ENCODE results near the gene RNASE8. TPM values are rescaled to one million over a fixed set of nuclear protein-coding genes. Genes with fewer than 3 reads are reported as not detected.
A peak's percentile ranks its signal among the peaks of the same experiment; 100 is the strongest.

The RNASE8 gene
- total RNA-seq, 1 experiment from 2014 or later: not detected

DNA sequence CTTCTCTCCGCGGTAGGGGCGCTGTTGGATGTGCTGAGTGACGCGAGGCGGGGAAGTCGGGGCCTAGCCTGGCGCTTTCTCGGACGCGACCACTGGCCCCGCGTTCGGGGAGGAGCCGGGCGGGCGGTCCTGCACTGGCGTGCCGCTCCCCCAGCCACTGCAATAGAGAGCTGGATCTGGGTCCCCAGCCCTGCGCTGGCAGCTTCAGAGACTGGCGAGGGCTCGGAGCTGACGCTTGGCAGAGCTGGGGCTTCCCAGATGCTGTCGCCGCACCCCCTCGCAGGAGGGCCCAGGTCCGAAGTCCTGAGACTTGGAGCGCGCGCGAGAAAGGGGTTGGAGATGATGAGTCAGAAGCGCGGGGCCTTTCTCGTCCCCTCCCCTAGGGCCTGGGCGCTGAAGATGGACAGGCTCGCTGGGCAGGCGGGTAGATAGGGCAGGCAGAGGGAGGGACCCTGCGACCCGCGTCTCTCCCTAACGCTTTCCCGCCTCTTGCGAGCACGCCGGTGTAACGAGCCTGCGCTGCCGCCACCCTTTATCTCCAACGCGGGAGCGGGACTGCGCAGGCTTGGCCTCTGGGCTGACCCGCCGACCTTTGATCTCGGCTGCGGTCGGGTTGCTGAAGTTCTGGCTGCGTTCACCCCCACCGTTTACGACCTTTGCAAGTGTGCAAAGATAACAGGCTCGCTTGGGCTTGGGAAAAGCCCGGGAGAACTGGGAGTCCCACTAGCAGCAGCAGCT, 46.3 kb downstream of the RNASE8 start (continued):
- TF ChIP-seq, protein P1, sequence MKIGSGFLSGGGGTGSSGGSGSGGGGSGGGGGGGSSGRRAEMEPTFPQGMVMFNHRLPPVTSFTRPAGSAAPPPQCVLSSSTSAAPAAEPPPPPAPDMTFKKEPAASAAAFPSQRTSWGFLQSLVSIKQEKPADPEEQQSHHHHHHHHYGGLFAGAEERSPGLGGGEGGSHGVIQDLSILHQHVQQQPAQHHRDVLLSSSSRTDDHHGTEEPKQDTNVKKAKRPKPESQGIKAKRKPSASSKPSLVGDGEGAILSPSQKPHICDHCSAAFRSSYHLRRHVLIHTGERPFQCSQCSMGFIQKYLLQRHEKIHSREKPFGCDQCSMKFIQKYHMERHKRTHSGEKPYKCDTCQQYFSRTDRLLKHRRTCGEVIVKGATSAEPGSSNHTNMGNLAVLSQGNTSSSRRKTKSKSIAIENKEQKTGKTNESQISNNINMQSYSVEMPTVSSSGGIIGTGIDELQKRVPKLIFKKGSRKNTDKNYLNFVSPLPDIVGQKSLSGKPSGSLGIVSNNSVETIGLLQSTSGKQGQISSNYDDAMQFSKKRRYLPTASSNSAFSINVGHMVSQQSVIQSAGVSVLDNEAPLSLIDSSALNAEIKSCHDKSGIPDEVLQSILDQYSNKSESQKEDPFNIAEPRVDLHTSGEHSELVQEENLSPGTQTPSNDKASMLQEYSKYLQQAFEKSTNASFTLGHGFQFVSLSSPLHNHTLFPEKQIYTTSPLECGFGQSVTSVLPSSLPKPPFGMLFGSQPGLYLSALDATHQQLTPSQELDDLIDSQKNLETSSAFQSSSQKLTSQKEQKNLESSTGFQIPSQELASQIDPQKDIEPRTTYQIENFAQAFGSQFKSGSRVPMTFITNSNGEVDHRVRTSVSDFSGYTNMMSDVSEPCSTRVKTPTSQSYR (CRISPR knock-in tag; IDR thresholded peaks at IDR 0.05): no peak
- TF ChIP-seq, protein P2, sequence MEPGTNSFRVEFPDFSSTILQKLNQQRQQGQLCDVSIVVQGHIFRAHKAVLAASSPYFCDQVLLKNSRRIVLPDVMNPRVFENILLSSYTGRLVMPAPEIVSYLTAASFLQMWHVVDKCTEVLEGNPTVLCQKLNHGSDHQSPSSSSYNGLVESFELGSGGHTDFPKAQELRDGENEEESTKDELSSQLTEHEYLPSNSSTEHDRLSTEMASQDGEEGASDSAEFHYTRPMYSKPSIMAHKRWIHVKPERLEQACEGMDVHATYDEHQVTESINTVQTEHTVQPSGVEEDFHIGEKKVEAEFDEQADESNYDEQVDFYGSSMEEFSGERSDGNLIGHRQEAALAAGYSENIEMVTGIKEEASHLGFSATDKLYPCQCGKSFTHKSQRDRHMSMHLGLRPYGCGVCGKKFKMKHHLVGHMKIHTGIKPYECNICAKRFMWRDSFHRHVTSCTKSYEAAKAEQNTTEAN (CRISPR knock-in tag; IDR thresholded peaks at IDR 0.05): peak; percentile 57; the same call in 1 of the 2 replicates
- TF ChIP-seq TEAD1 (CRISPR knock-in tag; IDR thresholded peaks at IDR 0.05) (peak; percentile 32), JUN (CRISPR knock-in tag; IDR thresholded peaks at IDR 0.05) (no peak), NR3C1 (CRISPR knock-in tag; conservative IDR thresholded peaks at IDR 0.05; ENCODE audit: low read depth) (no peak), MXD4 (CRISPR knock-in tag; IDR thresholded peaks at IDR 0.05; ENCODE audit: borderline replicate concordance) (no peak), SMAD4 (CRISPR knock-in tag; IDR thresholded peaks at IDR 0.05) (no peak), FOXJ3 (CRISPR knock-in tag; IDR thresholded peaks at IDR 0.05; ENCODE audit: borderline replicate concordance) (no peak), NFATC4 (CRISPR knock-in tag; IDR thresholded peaks at IDR 0.05) (no peak), ZNF232 (CRISPR knock-in tag; IDR thresholded peaks at IDR 0.05) (peak; percentile 28; the same call in 1 of the 2 replicates), HMGA2 (CRISPR knock-in tag; IDR thresholded peaks at IDR 0.05) (no peak; the same call in 1 of the 2 replicates), JAZF1 (CRISPR knock-in tag; IDR thresholded peaks at IDR 0.05) (no peak), SOX15 (CRISPR knock-in tag; IDR thresholded peaks at IDR 0.05) (no peak)
- TF ChIP-seq, protein P3, sequence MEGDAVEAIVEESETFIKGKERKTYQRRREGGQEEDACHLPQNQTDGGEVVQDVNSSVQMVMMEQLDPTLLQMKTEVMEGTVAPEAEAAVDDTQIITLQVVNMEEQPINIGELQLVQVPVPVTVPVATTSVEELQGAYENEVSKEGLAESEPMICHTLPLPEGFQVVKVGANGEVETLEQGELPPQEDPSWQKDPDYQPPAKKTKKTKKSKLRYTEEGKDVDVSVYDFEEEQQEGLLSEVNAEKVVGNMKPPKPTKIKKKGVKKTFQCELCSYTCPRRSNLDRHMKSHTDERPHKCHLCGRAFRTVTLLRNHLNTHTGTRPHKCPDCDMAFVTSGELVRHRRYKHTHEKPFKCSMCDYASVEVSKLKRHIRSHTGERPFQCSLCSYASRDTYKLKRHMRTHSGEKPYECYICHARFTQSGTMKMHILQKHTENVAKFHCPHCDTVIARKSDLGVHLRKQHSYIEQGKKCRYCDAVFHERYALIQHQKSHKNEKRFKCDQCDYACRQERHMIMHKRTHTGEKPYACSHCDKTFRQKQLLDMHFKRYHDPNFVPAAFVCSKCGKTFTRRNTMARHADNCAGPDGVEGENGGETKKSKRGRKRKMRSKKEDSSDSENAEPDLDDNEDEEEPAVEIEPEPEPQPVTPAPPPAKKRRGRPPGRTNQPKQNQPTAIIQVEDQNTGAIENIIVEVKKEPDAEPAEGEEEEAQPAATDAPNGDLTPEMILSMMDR (IDR thresholded peaks at IDR 0.05): peak; percentile 24; the same call in 1 of the 2 replicates
- TF ChIP-seq, protein P4, sequence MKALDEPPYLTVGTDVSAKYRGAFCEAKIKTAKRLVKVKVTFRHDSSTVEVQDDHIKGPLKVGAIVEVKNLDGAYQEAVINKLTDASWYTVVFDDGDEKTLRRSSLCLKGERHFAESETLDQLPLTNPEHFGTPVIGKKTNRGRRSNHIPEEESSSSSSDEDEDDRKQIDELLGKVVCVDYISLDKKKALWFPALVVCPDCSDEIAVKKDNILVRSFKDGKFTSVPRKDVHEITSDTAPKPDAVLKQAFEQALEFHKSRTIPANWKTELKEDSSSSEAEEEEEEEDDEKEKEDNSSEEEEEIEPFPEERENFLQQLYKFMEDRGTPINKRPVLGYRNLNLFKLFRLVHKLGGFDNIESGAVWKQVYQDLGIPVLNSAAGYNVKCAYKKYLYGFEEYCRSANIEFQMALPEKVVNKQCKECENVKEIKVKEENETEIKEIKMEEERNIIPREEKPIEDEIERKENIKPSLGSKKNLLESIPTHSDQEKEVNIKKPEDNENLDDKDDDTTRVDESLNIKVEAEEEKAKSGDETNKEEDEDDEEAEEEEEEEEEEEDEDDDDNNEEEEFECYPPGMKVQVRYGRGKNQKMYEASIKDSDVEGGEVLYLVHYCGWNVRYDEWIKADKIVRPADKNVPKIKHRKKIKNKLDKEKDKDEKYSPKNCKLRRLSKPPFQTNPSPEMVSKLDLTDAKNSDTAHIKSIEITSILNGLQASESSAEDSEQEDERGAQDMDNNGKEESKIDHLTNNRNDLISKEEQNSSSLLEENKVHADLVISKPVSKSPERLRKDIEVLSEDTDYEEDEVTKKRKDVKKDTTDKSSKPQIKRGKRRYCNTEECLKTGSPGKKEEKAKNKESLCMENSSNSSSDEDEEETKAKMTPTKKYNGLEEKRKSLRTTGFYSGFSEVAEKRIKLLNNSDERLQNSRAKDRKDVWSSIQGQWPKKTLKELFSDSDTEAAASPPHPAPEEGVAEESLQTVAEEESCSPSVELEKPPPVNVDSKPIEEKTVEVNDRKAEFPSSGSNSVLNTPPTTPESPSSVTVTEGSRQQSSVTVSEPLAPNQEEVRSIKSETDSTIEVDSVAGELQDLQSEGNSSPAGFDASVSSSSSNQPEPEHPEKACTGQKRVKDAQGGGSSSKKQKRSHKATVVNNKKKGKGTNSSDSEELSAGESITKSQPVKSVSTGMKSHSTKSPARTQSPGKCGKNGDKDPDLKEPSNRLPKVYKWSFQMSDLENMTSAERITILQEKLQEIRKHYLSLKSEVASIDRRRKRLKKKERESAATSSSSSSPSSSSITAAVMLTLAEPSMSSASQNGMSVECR (CRISPR knock-in tag; IDR thresholded peaks at IDR 0.05; ENCODE audit: borderline replicate concordance): peak; percentile 27; the same call in 1 of the 2 replicates
- TF ChIP-seq, protein P5, sequence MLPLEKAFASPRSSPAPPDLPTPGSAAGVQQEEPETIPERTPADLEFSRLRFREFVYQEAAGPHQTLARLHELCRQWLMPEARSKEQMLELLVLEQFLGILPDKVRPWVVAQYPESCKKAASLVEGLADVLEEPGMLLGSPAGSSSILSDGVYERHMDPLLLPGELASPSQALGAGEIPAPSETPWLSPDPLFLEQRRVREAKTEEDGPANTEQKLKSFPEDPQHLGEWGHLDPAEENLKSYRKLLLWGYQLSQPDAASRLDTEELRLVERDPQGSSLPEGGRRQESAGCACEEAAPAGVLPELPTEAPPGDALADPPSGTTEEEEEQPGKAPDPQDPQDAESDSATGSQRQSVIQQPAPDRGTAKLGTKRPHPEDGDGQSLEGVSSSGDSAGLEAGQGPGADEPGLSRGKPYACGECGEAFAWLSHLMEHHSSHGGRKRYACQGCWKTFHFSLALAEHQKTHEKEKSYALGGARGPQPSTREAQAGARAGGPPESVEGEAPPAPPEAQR (CRISPR knock-in tag; IDR thresholded peaks at IDR 0.05): no peak
- TF ChIP-seq, protein P6, sequence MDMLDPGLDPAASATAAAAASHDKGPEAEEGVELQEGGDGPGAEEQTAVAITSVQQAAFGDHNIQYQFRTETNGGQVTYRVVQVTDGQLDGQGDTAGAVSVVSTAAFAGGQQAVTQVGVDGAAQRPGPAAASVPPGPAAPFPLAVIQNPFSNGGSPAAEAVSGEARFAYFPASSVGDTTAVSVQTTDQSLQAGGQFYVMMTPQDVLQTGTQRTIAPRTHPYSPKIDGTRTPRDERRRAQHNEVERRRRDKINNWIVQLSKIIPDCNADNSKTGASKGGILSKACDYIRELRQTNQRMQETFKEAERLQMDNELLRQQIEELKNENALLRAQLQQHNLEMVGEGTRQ (CRISPR knock-in tag; IDR thresholded peaks at IDR 0.05): no peak
- TF ChIP-seq, protein P7, sequence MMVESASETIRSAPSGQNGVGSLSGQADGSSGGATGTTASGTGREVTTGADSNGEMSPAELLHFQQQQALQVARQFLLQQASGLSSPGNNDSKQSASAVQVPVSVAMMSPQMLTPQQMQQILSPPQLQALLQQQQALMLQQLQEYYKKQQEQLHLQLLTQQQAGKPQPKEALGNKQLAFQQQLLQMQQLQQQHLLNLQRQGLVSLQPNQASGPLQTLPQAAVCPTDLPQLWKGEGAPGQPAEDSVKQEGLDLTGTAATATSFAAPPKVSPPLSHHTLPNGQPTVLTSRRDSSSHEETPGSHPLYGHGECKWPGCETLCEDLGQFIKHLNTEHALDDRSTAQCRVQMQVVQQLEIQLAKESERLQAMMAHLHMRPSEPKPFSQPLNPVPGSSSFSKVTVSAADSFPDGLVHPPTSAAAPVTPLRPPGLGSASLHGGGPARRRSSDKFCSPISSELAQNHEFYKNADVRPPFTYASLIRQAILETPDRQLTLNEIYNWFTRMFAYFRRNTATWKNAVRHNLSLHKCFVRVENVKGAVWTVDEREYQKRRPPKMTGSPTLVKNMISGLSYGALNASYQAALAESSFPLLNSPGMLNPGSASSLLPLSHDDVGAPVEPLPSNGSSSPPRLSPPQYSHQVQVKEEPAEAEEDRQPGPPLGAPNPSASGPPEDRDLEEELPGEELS (CRISPR knock-in tag; IDR thresholded peaks at IDR 0.05): no peak
- TF ChIP-seq, protein P8, sequence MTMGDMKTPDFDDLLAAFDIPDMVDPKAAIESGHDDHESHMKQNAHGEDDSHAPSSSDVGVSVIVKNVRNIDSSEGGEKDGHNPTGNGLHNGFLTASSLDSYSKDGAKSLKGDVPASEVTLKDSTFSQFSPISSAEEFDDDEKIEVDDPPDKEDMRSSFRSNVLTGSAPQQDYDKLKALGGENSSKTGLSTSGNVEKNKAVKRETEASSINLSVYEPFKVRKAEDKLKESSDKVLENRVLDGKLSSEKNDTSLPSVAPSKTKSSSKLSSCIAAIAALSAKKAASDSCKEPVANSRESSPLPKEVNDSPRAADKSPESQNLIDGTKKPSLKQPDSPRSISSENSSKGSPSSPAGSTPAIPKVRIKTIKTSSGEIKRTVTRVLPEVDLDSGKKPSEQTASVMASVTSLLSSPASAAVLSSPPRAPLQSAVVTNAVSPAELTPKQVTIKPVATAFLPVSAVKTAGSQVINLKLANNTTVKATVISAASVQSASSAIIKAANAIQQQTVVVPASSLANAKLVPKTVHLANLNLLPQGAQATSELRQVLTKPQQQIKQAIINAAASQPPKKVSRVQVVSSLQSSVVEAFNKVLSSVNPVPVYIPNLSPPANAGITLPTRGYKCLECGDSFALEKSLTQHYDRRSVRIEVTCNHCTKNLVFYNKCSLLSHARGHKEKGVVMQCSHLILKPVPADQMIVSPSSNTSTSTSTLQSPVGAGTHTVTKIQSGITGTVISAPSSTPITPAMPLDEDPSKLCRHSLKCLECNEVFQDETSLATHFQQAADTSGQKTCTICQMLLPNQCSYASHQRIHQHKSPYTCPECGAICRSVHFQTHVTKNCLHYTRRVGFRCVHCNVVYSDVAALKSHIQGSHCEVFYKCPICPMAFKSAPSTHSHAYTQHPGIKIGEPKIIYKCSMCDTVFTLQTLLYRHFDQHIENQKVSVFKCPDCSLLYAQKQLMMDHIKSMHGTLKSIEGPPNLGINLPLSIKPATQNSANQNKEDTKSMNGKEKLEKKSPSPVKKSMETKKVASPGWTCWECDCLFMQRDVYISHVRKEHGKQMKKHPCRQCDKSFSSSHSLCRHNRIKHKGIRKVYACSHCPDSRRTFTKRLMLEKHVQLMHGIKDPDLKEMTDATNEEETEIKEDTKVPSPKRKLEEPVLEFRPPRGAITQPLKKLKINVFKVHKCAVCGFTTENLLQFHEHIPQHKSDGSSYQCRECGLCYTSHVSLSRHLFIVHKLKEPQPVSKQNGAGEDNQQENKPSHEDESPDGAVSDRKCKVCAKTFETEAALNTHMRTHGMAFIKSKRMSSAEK (CRISPR knock-in tag; IDR thresholded peaks at IDR 0.05; ENCODE audit: borderline replicate concordance): no peak

Data from WTC11 (cell line).